Endothelial cell (in vitro differentiated cells): ENCODE results near the gene CYP1B1. TPM values are rescaled to one million over a fixed set of nuclear protein-coding genes. Genes with fewer than 3 reads are reported as not detected.

Experiments used
- DNase-seq: peaks from one replicate; pipeline ENCODE4 v3.0.0; 2021; ENCODE audit warnings: low spot score
- H3K27ac Mint-ChIP-seq: one replicate; pipeline ENCODE4 v1.8.0; 2021; ENCODE audit warnings: mixed read lengths, inconsistent platforms; ENCODE audit not compliant: unreplicated experiment
- H3K27me3 Mint-ChIP-seq: one replicate; pipeline ENCODE4 v1.8.0; 2021; ENCODE audit warnings: mild to moderate bottlenecking, moderate library complexity, mixed read lengths, inconsistent platforms; ENCODE audit not compliant: unreplicated experiment
- H3K36me3 Mint-ChIP-seq: one replicate; pipeline ENCODE4 v1.8.0; 2021; ENCODE audit warnings: mild to moderate bottlenecking, low read depth, mixed read lengths, inconsistent platforms; ENCODE audit not compliant: unreplicated experiment
- H3K4me1 Mint-ChIP-seq: one replicate; pipeline ENCODE4 v1.8.0; 2021; ENCODE audit warnings: mild to moderate bottlenecking, mixed read lengths, inconsistent platforms; ENCODE audit not compliant: unreplicated experiment
- H3K4me3 Mint-ChIP-seq: one replicate; pipeline ENCODE4 v1.8.0; 2021; ENCODE audit warnings: mild to moderate bottlenecking, mixed read lengths, inconsistent platforms; ENCODE audit not compliant: unreplicated experiment
- H3K9me3 Mint-ChIP-seq: one replicate; pipeline ENCODE4 v1.8.0; 2021; ENCODE audit warnings: mixed read lengths, inconsistent platforms; ENCODE audit not compliant: unreplicated experiment
- total RNA-seq: library from RNA; stranded (reverse); fragmentation: NEBNext Ultra II Directional; extraction: Animal tissue kit (Norgen Biotek cat#: 25700); gene quantifications from one replicate; pipeline ENCODE4 v1.2.1, GENCODE V29; 2021; ENCODE audit not compliant: unreplicated experiment
- TF ChIP-seq, protein P1 (sequence below): fragments of 200-600 bp; sonication (generic); IDR thresholded peaks from one replicate; pipeline ENCODE4 v1.5.0; 2021; ENCODE audit warnings: antibody characterized with exemption; ENCODE audit not compliant: unreplicated experiment

Gene CYP1B1
- total RNA-seq, 1 donor from 2014 or later, result 1.2 TPM

DNA sequence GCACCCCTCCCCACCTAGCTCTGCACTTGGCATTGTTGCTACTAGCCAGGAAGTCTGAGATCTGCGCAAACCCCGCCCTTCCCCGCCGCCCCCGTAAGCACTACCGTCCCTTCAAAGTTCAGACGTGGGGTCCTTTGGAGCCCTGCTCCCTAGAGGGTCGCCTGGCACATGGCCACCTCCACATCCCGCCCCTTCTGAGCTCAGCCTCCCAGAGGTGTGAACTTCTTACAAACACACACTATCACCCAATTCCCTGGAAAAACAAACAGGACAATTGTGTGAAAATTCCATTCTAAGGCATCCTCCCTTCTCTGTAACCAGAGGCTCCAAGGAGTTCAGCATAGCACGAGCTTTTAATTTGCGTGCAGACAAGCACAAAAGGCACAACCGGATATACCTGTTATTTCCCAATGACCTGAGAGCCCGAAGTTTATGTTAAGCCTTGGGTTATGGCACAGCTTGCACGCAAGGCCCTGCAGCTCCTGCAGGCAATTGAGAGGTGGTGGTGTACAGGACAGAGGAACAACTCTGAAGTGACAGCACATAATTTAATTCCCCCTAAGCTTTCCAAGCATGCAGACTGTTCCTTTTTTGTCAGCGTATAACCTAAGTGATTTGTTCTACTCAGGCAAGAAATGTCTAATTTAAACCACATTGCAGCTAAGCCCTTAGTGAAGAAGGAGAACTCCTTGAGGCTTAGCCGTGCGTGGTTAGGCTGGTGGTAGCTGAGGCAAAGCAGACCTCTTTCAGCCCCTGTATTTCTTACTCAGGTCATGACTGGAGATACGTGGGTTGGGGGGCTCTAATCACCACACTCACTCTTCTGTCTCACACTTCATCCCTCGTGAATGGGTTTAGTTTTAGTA lies 20.3 kb upstream of the CYP1B1 start:
- Mint-ChIP-seq H3K4me3 (no peak overlapping the region), H3K36me3 (no peaks in the 10 kb centered on the region), H3K27ac (no peak overlapping the region), H3K27me3 (peaks cover 2% of the 10 kb centered on the region), H3K4me1 (peaks cover 40% of the 10 kb centered on the region), H3K9me3 (no peaks in the 10 kb centered on the region)
- TF ChIP-seq, protein P1, sequence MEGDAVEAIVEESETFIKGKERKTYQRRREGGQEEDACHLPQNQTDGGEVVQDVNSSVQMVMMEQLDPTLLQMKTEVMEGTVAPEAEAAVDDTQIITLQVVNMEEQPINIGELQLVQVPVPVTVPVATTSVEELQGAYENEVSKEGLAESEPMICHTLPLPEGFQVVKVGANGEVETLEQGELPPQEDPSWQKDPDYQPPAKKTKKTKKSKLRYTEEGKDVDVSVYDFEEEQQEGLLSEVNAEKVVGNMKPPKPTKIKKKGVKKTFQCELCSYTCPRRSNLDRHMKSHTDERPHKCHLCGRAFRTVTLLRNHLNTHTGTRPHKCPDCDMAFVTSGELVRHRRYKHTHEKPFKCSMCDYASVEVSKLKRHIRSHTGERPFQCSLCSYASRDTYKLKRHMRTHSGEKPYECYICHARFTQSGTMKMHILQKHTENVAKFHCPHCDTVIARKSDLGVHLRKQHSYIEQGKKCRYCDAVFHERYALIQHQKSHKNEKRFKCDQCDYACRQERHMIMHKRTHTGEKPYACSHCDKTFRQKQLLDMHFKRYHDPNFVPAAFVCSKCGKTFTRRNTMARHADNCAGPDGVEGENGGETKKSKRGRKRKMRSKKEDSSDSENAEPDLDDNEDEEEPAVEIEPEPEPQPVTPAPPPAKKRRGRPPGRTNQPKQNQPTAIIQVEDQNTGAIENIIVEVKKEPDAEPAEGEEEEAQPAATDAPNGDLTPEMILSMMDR, result no peak
- DNase-seq, result no peak

DNA sequence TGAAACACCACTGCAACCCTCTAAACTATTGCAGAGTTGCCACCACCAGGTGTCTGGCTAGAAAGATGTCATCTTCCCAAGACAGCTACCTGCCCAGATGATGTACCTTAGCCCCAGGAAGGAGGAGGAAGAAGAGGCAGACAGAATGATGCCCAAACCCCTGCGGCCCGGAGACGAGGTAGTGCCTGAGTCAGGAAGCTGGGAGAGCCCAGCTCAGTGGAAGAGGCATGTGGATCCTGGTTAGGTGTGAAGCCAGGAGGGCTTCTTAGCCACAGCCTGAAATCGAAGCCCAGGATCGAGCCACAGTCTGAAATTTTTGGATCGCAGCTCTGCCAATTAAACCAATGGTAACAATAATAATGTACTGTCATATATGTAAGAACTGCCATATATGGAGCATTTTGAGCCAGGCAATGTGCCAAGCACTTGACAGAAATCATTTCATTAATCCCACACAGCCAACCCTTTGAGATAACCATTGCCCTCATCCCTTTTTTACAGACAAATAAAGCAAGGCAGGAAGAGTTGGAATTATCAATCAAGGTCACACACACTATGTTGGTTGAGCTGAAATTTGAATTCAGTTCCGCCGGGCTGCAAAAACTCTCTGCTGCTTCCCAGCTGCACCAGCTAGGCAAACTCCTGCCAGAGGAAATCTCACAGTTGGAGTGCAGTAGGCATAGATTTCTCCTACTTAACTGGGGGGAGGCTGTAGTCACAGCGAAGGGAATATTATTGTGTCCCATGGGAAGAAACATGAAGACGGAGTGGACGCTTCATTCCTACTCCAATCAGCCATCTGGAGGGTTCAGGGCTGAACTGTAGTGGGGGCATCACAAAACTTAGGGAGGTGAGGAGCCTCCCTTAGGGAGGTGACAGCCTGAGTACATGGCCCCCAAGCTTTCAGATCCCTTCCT lies 19.4 kb upstream of the CYP1B1 start:
- H3K27me3 Mint-ChIP-seq, result peaks cover 2% of the 10 kb centered on the region
- no peak overlapping the region for H3K27ac Mint-ChIP-seq
- H3K9me3 Mint-ChIP-seq, result no peaks in the 10 kb centered on the region
- H3K4me1 Mint-ChIP-seq, result peaks cover 40% of the 10 kb centered on the region
- TF ChIP-seq, protein P1, result no peak
- no peak overlapping the region for H3K4me3 Mint-ChIP-seq
- no peaks in the 10 kb centered on the region for H3K36me3 Mint-ChIP-seq
- DNase-seq, result no peak

GRCh38 chr2:38093527-38094165 lies 17.7 kb upstream of the CYP1B1 start:
- Mint-ChIP-seq H3K4me1 (peaks cover 36% of the 10 kb centered on the region), H3K27ac (no peak overlapping the region)

DNA sequence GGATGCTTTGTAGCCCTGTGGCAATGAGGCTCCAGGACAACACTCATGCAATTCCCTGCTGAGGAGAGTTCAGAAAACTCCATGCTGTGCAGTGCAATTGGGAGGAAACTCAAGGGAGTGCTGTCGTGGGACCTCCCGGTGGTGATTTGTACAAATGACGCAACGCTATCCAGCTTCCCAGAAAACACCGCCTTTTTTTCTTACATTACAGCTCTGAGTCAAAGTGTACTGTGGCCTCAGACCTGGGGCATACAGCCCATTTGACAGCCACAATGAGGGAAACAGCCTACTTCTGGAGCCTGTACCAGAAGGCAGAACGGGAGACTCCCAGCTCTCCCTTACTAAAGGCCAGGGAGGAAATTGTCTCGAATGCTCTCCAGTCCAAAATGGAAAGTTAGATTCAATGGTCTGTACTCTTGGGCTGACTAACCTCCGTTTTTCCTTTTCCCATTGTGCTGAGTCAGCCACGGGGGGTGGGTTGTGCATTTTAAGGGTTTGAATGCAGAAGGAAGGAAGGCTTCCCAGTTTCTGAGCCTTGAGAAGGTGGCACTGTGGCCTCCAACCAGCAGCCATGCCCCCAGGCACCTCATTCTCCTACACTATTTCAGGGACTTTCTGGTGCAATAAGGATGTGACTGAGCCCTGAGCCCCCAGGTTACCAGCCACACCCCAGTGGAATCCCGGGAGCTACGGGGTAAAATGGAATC lies 16.4 kb upstream of the CYP1B1 start:
- peaks cover 2% of the 10 kb centered on the region for H3K27me3 Mint-ChIP-seq
- H3K4me3 Mint-ChIP-seq, result no peak overlapping the region
- H3K36me3 Mint-ChIP-seq, result no peaks in the 10 kb centered on the region
- no peak overlapping the region for H3K27ac Mint-ChIP-seq
- peaks cover 23% of the 10 kb centered on the region for H3K4me1 Mint-ChIP-seq
- DNase-seq, result no peak
- H3K9me3 Mint-ChIP-seq, result no peaks in the 10 kb centered on the region
- TF ChIP-seq, protein P1, result no peak

More at GRCh38 chr2:38093527-38094165, 17.7 kb upstream of the CYP1B1 start:
- Mint-ChIP-seq H3K9me3 (no peaks in the 10 kb centered on the region), H3K36me3 (no peaks in the 10 kb centered on the region), H3K4me3 (no peak overlapping the region), H3K27me3 (peaks cover 2% of the 10 kb centered on the region)
- TF ChIP-seq, protein P1, result no peak
- DNase-seq, result no peak
